WI38 (cell line): ENCODE data around the gene RNASE9.
"Not testable (repeated sequence)": the region's sequence is repeated elsewhere in the genome, so short reads cannot be mapped to it uniquely, and the experiment has no call there.

Experiments
- H3K4me3 ChIP-seq: 2 replicates; pipeline ENCODE4 v1.5.1; 2011; ENCODE audit warnings: low read depth, mild to moderate bottlenecking, control low read depth, low read length
- CTCF ChIP-seq: IDR thresholded peaks from 2 replicates; pipeline ENCODE4 v1.5.1; 2012; ENCODE audit warnings: low read depth, mild to moderate bottlenecking, control low read depth, low read length

The RNASE9 gene

GRCh38 chr14:20508367-20508766 is 52.5 kb downstream of the RNASE9 start:
- H3K4me3 ChIP-seq, result no peak overlapping the region

DNA sequence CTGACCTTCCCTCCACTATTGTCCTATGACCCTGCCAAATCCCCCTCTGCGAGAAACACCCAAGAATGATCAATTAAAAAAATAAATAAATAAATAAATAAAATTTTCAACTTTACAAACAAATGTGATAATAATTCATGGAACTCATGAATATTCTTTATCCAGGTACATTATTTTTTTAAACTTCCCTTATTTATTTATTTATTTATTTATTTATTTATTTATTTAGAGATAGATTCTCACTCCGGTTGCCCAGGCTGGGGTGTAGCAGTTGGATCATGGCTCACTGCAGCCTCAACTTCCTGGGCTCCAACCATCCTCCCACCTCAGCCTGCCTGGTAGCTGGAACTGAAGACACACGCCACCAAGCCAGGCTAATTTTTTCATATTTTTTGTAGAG is 53.3 kb downstream of the RNASE9 start:
- H3K4me3 ChIP-seq, result not testable (repeated sequence)

More at GRCh38 chr14:20508367-20508766, 52.5 kb downstream of the RNASE9 start:
- no peak for TF ChIP-seq CTCF

GRCh38 chr14:20506752-20507151 is 54.1 kb downstream of the RNASE9 start:
- H3K4me3 ChIP-seq, result not testable (repeated sequence)

- H3K4me3 ChIP-seq, result not testable (repeated sequence)
Measured at GRCh38 chr14:20506276-20506675, 54.6 kb downstream of the RNASE9 start.
